Measurements from ENCODE around the gene SRSF12.

The SRSF12 gene

DNA sequence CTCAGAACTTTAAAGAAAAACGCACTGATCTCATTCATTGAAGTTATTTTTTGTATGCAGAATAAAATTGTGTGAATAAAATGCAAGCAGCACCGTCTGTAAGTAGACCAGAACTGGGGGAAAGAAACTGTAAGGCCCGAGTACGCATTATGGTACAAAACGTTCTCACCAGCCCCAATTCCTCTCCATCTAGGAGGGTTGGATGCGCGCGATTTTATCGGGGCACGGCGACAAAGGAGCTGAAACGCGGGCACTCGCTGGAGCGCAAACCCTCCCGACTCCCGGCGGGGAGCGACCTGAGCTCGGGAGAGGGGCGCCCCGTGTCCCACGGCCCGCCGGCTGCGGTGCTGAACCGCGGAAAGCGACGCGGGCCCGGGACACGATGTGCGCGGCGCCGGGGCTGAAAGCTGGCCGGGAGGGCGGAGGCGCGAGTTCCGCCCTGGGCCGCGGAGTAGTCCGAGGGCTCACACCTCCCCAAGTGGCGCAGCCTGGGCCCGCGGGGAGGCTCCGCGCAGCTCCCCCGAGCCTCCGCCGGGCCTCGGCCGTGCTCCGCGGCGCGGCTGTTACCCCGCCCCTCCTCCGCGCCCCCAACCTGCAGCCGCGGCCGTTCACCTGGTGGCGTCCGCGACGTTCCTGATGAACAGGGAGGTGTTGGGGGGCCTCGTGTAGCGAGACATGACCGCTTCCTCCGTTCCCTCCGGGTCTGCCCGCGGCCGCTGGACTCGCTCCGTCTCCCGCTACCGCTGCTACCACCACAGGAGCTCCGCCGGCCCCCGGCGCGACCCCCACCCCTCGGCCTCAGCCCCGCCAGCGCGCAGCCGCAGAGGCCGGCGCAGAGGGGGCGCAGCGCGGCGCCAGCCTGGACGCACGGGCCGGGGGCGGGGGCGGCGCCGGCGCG, at the start of gene SRSF12:
Gene SRSF12, minus strand, starts transcription at position 861 of the 898 bp plus-strand sequence. Its CDS starts 184 bp downstream, at position 677.
- DNase-seq, result peak; percentile 16

DNA sequence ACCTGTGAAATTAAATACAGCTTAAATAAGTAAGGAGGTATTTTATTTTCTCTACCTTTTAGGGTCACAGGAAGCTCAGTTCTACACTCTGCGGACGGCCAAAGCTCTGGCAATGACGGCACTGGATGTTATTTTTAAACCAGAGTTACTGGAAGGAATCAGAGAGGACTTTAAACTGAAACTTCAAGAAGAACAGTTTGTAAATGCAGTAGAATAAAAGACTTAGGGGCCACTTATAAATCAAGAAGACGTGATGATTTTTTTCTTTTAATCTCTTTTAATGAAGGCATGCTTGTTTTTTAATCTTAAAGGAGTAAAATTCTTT, 44.1 kb upstream of the SRSF12 start:
- no peak for DNase-seq

DNA sequence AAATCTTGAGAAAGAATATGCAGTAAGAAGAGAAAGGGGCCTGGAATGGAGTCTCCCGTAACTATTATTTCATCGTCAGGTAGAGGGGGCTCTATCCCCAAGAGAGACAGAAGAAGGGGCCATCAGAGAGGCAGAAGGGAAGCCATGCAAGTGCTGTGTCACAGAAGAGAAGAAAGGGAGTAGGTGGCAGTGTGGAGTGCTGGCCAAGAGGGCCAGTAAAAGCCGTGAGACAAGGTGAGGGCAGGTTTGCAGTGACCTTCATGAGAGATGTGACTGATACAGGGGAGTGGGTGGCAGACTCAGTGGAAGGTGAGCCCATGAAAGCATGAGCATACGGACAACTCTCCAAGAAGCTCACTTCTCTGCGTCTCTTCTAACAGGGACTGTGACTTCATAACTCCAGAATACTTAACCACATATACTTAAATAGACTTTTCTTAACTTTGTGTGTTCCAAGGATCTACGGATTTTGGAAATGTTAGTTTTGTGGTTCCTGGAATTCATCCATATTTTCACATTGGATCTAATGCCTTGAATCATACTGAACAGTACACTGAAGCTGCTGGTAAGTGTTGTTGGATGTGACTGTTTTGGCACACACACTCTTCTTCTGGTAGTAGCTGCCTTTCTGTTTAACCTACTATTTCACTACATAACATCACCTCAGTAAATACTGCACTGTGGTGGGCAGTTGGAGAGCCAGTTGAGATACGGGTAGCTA, 43.6 kb upstream of the SRSF12 start:
- DNase-seq, result no peak

DNA sequence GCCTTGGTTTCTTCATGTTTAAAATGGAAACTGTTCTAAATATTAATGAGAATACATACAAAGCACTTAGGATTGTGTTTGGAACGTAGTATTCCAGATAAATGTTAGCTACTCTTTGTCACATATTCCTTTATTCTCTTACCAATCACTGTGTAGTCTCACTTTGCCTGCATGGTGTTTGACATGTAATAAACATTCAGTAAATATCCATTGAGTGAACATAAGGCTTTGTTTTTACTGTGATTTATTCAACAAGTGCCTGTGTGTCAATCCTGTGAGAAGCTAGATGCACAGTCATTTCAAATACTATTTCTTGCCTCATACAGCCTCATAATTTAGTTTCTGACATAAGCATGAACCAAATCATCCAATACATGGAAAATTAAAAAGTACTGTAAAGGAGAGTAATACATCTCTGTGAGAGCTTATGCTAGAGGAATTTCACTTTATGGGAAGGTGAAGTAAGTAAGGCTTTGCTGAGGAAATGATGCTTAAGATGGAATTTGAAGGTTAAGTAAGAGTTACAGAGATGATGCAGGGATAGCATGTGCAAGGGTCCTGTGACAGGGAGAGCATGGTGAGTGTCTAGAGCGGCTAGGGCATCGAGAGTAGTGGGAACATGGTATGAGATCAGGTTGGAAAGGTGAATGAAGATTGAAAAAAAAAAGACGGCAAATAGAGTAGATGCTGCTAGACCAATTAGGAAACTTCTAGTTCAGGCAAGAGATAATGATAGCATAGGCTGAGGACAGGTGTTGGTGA, 42.6 kb upstream of the SRSF12 start:
- DNase-seq, result no peak

DNA sequence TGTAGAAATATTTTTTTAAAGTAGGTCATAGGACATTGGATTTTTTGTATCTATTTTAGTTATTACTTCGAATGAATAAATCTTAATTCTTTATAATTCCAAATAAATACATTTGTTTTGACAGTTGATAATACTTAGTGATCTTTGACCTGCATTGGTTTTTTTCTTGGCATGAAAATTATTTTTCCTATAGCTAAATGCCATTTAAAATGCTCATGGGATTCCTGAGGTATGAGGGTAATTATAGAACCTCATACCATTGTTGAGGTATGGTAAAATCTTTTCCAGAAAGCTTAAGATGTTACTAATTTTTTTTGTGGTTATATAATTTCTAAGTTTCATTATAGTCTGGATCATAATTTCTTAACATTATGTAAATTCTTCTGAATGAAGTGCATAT, 36.3 kb upstream of the SRSF12 start:
- DNase-seq, result no peak

DNA sequence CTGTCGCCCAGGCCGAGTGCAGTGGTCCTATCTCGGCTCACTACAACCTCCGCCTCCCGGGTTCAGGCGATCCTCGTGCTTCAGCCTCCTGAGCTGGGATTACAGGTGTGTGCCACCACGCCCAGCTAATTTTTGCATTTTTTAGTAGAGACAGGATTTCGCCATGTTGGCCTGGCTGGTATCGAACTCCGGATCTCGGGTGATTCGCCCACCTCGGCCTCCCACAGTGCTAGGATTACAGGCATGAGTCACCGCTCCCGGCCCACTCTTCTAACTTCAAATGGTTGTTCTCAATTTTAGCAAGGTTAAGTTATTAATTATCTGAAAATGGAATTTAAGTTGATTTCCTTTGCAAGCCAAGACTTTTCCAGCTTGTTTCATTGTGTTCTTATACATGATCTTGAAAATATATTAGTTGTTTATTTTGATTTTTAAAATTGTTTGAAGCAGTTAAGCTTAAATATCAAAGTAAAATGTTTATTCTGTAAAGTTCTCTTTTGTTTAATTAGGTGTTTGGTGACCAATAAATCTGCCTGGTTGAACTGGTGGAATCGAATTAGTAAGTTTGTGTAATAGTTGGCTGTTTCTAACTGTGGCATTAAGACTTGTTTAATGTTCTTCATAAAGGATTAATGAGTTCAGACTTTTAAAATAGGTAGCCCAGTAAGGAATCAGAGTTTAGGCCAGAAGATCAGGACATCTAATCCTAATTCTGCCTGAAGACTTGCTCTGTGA, 30.3 kb upstream of the SRSF12 start:
- DNase-seq, result no peak

DNA sequence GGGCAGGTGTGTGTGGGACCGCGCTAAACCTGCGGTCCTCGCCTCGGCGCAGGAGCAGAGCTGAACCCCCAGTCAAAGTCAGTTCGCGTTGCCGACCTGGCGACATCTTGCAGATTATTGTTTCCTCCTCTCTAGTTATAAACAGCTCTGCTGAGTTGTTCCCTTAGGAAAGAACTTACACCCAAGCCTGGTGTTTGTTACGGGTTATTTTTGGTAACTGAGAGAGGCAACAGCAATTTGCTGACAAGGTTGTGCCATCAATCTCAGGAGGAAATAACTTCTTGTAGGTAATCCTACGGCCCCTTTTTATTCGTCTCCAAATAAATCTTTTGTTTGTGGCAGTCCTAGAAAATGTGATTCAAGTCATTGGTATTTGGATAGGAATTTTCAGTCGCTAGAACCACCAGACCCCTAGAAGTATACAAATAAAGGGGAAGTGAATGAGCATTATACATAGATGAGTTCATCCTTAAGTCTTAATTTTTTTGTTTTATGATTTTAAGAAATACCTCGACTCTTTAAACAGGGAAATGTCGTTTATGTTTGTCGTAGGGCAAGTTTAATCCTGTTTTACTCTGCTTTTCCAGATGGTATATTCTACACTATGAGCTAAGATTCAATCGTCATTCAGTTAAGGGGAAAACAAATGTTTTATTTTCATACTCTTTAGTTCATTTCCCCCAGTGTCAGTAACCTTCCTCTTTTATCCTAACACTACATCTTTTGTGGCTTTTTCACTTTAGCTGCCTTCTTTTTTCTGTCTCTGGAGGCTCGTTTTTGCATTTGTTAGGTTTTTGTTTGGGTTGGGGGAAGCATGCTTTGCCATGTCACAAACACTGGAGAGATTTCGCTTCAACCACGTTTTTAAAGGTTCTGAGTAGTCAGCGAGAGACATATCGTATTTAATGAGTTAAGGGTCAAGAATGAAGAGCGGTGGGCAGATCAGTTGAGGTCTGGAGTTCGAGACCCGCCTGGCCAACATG, 29.1 kb upstream of the SRSF12 start:
- peak; percentile 26 for DNase-seq

DNA sequence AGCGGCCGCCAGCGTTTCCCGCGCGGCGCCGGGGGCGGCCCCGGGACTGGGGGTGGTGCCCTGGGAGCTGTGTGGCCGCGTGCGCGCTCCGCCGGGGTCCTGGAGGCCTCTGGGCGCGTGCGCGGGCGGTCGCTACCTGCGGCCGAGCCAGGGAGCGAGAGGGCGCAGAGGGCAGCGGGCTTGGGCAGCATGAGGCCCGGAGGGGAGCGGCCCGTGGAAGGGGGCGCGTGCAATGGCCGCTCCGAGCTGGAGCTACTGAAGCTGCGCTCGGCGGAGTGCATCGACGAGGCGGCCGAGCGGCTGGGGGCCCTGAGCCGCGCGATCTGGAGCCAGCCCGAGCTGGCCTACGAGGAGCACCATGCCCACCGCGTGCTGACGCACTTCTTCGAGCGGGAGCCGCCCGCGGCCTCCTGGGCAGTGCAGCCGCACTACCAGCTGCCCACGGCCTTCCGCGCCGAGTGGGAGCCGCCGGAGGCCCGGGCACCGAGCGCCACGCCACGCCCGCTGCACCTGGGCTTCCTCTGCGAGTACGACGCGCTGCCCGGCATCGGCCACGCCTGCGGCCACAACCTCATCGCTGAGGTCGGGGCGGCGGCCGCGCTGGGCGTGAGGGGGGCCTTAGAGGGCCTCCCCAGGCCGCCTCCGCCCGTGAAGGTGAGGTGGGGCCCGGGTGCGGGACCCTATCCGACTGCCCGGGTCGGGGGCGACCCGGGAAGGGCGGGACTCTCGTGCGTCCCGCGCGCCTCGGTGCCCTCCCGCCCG, 28.3 kb upstream of the SRSF12 start, which contains the start of gene PM20D2:
Gene PM20D2, plus strand, starts transcription at position 100 of the 762 bp plus-strand sequence. Its CDS starts 90 bp downstream, at position 190.
- peak; percentile 67 for DNase-seq

DNA sequence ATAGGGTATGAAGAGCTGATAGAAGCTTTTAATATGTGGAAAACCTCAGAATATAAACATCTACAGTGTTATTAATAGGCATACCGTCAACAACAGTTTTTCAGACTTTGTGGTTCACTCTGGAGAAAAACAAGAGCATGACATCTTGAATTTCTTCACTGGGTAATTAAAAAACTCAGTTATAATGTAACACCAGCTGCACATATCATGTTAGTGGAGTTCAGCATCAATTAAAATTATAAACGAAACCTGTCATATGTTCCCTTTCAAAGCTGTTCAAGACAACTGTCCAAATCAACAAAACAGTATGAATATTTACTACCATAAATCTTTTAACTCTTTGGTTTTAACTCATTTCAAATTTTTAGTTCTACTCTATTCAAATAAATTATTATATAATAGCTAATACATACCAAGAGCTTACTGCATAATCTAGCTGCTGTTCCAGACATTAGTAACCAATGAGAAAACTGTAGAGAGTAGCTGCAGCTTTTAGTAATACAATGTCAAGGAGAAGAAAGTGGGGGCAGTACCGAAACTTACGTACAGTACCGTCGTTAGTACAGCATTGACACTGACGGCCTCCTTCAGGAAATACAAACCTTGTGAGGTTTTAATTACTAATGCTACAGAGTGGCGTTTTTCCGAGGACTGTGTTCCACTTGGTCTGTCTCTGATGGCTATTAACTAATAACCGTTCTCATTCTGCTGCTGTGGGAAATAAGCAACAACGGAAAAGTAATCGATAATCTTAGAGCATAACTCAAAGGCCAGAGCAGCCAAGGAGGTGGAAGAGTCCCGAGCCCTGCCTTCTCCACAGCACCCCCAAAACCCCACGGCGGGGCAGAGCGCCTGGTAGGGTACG, 27.5 kb upstream of the SRSF12 start:
- DNase-seq, result peak; percentile 67

DNA sequence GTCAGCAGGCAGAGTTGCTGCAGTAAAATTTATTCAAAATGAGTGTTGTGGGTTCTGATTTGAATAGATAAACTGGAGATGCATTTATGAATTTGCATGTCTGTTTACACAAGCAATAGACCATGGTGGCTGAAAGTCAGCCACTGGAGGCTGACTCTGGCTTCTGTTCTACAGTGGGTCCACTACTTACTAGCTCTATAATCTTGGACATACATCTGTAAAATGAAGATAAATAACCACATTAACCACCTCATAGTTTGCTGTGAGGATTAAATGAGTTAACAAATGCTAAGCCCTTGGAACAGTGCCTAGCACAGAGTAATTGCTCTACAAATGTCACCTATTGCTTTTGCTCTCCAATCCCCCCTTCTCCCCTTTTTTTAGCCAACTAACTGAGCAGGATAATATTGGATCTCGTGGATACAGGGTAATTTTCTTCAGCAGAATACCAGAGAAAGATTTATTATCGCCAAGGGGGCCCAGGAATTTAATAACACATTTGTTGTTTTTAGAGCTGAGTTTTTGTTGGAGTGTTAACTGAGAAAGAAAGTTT, 26.6 kb upstream of the SRSF12 start:
- DNase-seq, result no peak

DNA sequence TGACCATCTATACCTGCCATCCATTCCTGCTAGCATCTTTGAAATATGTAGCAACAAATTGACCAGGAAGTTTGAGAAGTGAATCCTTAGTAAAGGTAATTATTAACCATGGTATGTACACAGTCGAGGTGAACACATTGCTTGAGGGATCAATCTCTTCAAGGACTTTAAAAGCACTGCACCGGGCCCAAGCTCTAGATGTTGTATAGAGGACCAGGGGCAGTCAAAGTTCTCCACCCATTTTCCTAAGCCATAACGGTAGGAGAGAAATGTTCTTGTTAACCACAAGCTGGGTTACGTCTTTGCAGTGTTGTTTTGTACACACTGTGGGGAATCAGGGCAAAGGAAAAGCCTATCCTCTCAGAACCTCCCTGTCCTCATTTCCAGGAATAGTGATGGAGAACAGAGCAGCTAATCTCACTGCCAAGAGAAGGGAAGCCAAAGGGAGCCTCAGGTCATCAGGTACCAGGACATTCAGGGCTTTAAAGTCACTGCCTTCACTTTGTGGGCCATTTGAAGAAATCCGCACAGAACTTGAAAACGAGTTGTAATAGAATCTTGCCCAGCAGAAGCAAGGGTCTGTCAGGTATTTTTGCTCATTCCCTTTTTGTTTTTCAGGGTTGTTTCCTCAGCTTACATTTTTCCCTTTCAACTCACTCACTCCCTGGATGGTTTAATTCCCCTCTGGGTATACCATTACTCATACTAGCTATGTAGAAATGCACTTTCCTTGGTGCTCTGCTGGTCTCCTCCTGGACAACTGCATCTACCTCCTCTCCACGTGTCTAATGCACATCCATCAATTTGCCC, 22.7 kb upstream of the SRSF12 start:
- DNase-seq, result no peak

DNA sequence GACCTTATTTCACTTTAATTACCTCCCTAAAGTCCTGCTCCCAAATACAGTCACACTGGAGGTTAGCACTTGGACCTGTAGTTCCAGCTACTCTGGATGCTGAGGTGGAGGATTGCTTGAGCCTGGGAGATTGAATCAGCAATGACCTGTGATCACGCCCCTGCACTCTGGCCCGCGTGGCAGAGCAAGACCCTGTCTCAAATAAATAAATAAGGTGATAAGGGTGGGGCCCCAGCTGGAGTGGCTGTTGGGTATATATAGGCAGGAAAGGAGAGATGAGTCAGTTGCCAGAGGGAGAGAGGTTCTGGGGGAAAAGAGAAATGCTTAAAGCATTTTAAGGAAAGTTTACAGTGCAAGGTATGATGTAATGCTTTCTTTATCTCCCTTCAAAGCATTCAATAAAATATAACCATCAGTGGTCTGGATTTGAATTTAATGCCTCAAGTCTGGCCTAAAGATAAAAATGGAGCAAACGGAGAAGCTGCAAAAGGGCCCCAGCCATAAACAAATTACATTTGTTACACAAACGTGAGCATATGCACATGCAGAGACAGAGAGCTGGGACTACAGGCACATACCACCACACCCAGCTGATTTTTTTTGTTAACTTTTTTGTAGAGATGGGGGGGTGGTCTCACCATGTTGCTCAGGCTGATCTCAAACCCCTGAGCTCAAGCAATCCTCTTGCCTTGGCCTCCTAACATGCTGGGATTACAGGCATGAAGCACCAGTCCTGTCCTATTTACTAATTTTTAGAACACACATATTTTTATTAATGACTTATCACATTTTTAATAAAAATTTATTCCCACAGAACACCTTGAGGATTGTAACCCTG, 21.9 kb upstream of the SRSF12 start:
- no peak for DNase-seq

DNA sequence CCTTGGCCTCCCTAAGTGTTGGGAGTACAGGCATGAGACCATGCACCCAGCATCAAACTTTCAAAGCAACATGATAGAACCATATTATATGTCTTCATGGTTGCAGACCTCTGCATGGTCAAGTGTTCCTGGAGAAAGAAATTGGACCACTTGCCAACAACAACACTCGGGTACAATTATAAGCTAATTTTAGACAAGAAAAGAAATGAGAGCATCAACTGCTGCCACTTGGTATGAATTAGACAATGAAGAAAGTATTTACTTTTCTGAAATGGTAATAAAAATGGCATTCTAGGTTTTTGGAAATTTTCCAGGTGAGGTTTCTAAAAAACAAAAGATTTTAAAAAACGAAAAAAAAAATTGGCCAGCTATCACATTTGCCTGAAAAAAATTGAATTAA, 20.3 kb upstream of the SRSF12 start:
- no peak for DNase-seq

DNA sequence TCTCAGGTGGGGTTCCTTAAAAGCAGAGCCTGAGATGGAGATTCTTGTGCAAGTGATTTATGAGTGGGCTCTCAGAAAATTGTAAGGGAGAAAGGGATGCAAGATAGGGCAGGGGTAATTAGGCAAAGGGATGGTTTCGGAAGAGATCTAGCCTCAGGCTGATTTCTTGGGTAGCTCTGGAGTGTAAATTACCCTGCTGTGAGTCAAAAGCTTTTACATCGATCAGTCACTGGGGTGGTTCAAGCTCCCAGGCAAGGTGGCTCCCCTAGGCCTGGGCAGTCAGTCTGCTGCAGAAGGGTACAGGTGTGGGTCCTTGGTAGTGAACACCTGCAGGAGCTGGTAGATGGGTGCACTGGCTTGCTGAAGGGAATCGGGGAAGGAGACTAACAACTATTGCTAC, 16.9 kb upstream of the SRSF12 start:
- no peak for DNase-seq

DNA sequence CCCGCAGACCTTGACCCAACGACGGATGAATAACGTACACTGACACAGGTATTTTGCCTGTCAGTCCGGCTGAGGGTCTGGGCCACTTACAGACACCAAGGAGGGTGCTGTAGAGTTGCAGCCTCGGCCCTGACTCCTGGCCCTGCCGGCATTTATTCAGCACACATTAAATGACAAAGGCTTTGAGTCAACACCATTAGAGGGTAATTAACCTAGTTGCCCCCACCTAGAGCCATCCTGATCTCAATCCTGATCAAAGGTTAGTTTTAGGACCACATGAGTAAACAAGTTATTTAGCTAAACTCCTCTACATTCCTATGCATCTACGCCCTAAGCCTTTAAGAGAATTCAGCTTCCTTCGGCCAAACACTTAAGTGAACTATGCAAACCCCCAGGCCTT, 16.1 kb upstream of the SRSF12 start:
- DNase-seq, result no peak

DNA sequence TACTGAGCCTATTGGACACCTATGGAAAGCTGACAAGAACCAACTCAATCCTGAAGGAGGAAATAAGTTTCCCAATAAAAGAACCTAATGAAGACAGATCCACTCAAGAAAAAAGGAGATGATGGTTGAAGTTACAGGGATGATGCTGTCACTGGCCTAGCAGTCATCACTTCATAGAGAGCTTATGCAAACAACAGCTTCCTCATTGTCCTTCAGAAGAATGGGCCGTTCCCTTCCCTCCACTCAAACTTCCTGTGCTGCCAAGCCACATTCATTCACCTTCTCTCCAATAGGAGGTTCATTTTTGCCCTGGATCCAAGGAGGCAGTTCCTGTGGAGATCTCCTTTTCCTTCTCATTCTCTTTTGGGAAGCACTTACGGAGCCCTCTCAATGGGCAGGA, 14.2 kb upstream of the SRSF12 start:
- DNase-seq, result no peak

DNA sequence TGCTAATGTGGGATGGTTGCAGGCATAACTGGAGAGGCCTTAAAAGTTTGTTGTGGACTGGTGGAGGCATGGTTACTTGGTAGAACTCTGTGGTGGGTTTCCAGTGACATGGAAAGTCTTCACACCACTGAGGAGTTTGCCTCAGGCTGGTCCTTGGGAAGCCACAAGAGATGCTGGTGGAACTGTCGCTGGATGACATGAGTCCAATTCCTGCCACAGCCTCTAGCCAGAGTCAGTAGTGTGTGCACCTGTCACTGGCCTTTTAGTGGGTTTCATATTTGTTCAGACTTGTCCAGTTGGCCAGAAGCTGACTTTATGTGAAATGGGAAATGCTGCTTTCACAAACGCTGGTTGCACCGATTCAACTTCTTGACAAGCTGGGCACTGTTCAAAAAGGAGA, 13.7 kb upstream of the SRSF12 start:
- DNase-seq, result no peak

Measured in DMS79 (cell line).